Neuronal stem cell (in vitro differentiated cells): ENCODE results near the gene KAT2B.

ENCODE experiments used
- DNase-seq: peaks from one replicate; pipeline ENCODE4 v3.0.0-alpha.2; 2013; ENCODE audit warnings: low spot score
- H2AFZ ChIP-seq: one replicate; pipeline ENCODE4 v1.6.1; 2013; ENCODE audit warnings: mild to moderate bottlenecking, low read length, inconsistent platforms
- H2AK5ac ChIP-seq: 2 replicates; pipeline ENCODE4 v1.6.1; 2013; ENCODE audit warnings: low read depth, mild to moderate bottlenecking, inconsistent platforms, low read length, moderate library complexity, mixed read lengths
- H2BK120ac ChIP-seq: 2 replicates; pipeline ENCODE4 v1.6.1; 2013; ENCODE audit warnings: low read depth, mild to moderate bottlenecking, inconsistent platforms, low read length, moderate library complexity, mixed read lengths
- H2BK12ac ChIP-seq: one replicate; pipeline ENCODE4 v1.6.1; 2013; ENCODE audit warnings: low read length, inconsistent platforms
- H2BK15ac ChIP-seq: 2 replicates; pipeline ENCODE4 v1.6.1; 2013; ENCODE audit warnings: mild to moderate bottlenecking, low read length, inconsistent platforms, mixed read lengths
- H2BK5ac ChIP-seq: one replicate; pipeline ENCODE4 v1.6.1; 2013; ENCODE audit warnings: inconsistent platforms, mild to moderate bottlenecking, low read length, moderate library complexity
- H3K14ac ChIP-seq: one replicate; pipeline ENCODE4 v1.6.1; 2013; ENCODE audit warnings: low read length, inconsistent platforms
- H3K18ac ChIP-seq: 2 replicates; pipeline ENCODE4 v1.6.1; 2013; ENCODE audit warnings: low read length, inconsistent platforms
- H3K23ac ChIP-seq: 2 replicates; pipeline ENCODE4 v1.6.1; 2013; ENCODE audit warnings: low read depth, mild to moderate bottlenecking, mixed read lengths, low read length, inconsistent platforms; ENCODE audit not compliant: poor library complexity
- H3K27ac ChIP-seq: replicated peaks from 3 replicates; pipeline ENCODE4 v1.5.1; 2013; ENCODE audit warnings: low read length, inconsistent platforms
- H3K27me3 ChIP-seq, 3 experiments: 2 replicates each; pipeline ENCODE4 v1.6.1; 2013; ENCODE audit warnings: low read length in 3 of 3, mild to moderate bottlenecking in 2 of 3, inconsistent platforms in 1 of 3, low read depth in 1 of 3, mixed read lengths in 1 of 3, moderate library complexity in 1 of 3; ENCODE audit not compliant: control insufficient read depth in 3 of 3, insufficient read depth in 3 of 3
- H3K36me3 ChIP-seq, 2 donors: replicated peaks in 1 of 2; 2 replicates each; pipeline ENCODE4 v1.6.1; 2013; ENCODE audit warnings: low read length in 2 of 2; ENCODE audit not compliant: control insufficient read depth in 2 of 2, insufficient read depth in 2 of 2
- H3K4ac ChIP-seq: 2 replicates; pipeline ENCODE4 v1.6.1; 2013; ENCODE audit warnings: inconsistent platforms, mild to moderate bottlenecking, low read length, moderate library complexity
- H3K4me1 ChIP-seq, 2 donors: 1 replicate in 1 of 2; 2 replicates in 1 of 2; pipeline ENCODE4 v1.6.1; 2013; ENCODE audit warnings: low read length in 2 of 2, low read depth in 1 of 2; ENCODE audit not compliant: control insufficient read depth in 2 of 2, insufficient read depth in 1 of 2
- H3K4me2 ChIP-seq: one replicate; pipeline ENCODE4 v1.6.1; 2013; ENCODE audit warnings: mild to moderate bottlenecking, low read length, inconsistent platforms; ENCODE audit not compliant: insufficient read depth, poor library complexity, severe bottlenecking
- H3K4me3 ChIP-seq, 2 donors: 2 replicates each; pipeline ENCODE4 v1.5.1; 2013; ENCODE audit warnings: low read length in 2 of 2, mild to moderate bottlenecking in 2 of 2, inconsistent platforms in 1 of 2, moderate library complexity in 1 of 2
- H3K79me1 ChIP-seq: one replicate; pipeline ENCODE4 v1.6.1; 2013; ENCODE audit warnings: low read depth, mild to moderate bottlenecking, inconsistent platforms, low read length, moderate library complexity
- H3K9ac ChIP-seq: one replicate; pipeline ENCODE4 v1.6.1; 2013; ENCODE audit warnings: mild to moderate bottlenecking, low read depth, low read length, inconsistent platforms; ENCODE audit not compliant: poor library complexity
- H3K9me3 ChIP-seq, 2 donors: replicated peaks in 1 of 2; 2 replicates each; pipeline versions ENCODE3 to v1.6.1; 2013; ENCODE audit warnings: low read length in 2 of 2, mild to moderate bottlenecking in 2 of 2, inconsistent platforms in 1 of 2, low read depth in 1 of 2, mixed read lengths in 1 of 2, moderate library complexity in 1 of 2; ENCODE audit not compliant: control insufficient read depth in 2 of 2, insufficient read depth in 1 of 2
- H4K8ac ChIP-seq: one replicate; pipeline ENCODE4 v1.6.1; 2013; ENCODE audit warnings: low read depth, mild to moderate bottlenecking, inconsistent platforms, low read length, moderate library complexity
- H4K91ac ChIP-seq: one replicate; pipeline ENCODE4 v1.6.1; 2013; ENCODE audit warnings: low read length, low read depth, mild to moderate bottlenecking, inconsistent platforms; ENCODE audit not compliant: poor library complexity
- WGBS, 2 donors: extraction: QIAGEN DNeasy Blood & Tissue Kit; methylation state at CpG; one replicate each; pipeline ENCODE4 v1.1.7; 2013; ENCODE audit warnings: missing lambda C conversion rate in 2 of 2, mixed read lengths in 1 of 2; ENCODE audit not compliant: insufficient read length in 2 of 2, insufficient replicate concordance in 1 of 2; ENCODE audit errors: extremely low coverage in 2 of 2; 5-methylcytosine and 5-hydroxymethylcytosine counted together

The KAT2B gene

DNA sequence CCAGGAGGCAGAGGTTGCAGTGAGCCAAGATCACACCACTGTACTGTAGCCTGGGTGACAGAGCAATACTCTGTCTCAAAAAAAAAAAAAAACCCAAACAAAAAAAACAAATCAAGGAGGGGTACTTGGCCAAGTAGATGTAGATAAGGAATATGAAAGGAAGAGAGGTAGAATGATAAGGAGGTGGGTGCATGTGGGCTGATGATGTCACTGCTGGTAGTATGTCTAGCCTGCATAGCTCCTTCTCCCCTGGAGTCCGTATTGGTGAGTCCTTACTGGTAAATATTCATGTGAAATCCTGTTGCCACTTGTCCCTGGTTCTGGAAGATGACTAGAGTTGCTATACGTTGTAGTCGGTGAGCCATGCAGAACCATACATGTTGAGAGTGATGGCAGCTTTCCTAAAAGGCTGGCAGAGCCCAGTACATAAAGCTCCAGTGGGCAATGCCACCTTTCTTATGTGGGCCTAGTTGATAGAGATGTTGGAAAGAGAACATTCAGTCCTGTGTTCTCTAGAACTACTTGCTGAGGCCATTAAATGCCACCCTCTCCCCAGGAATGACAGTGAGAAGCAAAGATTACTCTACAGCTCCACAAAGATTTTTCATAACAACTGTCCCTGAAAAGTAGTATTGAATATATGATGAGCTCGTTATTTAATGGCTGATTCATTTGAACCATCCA is 11.0 kb downstream of the KAT2B start:
- H2AK5ac ChIP-seq: no peak overlapping the region
- H3K27me3 ChIP-seq: no peaks in the 10 kb centered on the region
- no peaks in the 10 kb centered on the region for H3K9me3 ChIP-seq
- no peak overlapping the region for H3K4me2 ChIP-seq
- H2BK12ac ChIP-seq: no peak overlapping the region
- H3K4me1 ChIP-seq: peaks cover 0 to 3% of the 10 kb centered on the region in 2 donors
- H2AFZ ChIP-seq: no peak overlapping the region
- no CpG with 5 or more reads among the region's 4 CpGs for WGBS, 2 donors
- H3K27ac ChIP-seq: no peak overlapping the region
- H4K8ac ChIP-seq: no peak overlapping the region
- H3K4me3 ChIP-seq: no peak overlapping the region
- no peak overlapping the region for H3K18ac ChIP-seq
- no peak overlapping the region for H3K4ac ChIP-seq
- H3K23ac ChIP-seq: no peak overlapping the region
- no peak overlapping the region for H3K9ac ChIP-seq
- H4K91ac ChIP-seq: no peak overlapping the region
- no peaks in the 10 kb centered on the region for H3K36me3 ChIP-seq
- H2BK120ac ChIP-seq: no peak overlapping the region
- H2BK15ac ChIP-seq: no peak overlapping the region
- H3K14ac ChIP-seq: no peak overlapping the region
- no peak for DNase-seq
- no peak overlapping the region for H2BK5ac ChIP-seq
- peaks cover 2% of the 10 kb centered on the region for H3K79me1 ChIP-seq

DNA sequence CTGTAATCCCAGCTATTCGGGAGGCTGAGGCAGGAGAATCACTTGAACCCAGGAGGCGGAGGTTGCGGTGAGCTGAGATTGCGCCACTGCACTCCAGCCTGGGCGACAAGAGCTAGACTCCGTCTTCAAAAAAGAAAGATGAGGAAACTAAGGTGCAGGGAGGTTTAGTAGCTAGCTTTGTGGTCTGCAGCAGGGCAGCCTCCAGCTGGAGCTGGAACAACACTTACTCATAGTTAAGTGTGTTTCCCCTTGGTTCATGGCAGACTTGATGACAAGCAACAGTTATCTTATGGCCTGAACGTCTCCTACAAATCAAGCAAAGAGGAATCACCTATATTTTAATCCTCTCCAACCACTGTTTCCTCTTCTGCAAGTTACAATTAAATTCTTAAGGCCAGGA is 12.6 kb downstream of the KAT2B start:
- H3K79me1 ChIP-seq: peaks cover 2% of the 10 kb centered on the region
- no peak overlapping the region for H3K9ac ChIP-seq
- no peak overlapping the region for H3K4me2 ChIP-seq
- H4K8ac ChIP-seq: no peak overlapping the region
- H3K4me1 ChIP-seq: peaks cover 0 to 2% of the 10 kb centered on the region in 2 donors
- H3K4ac ChIP-seq: no peak overlapping the region
- H2AFZ ChIP-seq: no peak overlapping the region
- H3K9me3 ChIP-seq: no peaks in the 10 kb centered on the region
- H3K14ac ChIP-seq: no peak overlapping the region
- no peak overlapping the region for H3K23ac ChIP-seq
- no peak overlapping the region for H2BK120ac ChIP-seq
- H4K91ac ChIP-seq: no peak overlapping the region
- no peak overlapping the region for H2AK5ac ChIP-seq
- no peaks in the 10 kb centered on the region for H3K27me3 ChIP-seq
- H2BK5ac ChIP-seq: no peak overlapping the region
- WGBS, 2 donors: no CpG with 5 or more reads among the region's 7 CpGs
- DNase-seq: no peak
- H3K4me3 ChIP-seq: no peak overlapping the region
- H3K27ac ChIP-seq: no peak overlapping the region
- no peak overlapping the region for H3K18ac ChIP-seq
- no peaks in the 10 kb centered on the region for H3K36me3 ChIP-seq
- no peak overlapping the region for H2BK15ac ChIP-seq
- H2BK12ac ChIP-seq: no peak overlapping the region

DNA sequence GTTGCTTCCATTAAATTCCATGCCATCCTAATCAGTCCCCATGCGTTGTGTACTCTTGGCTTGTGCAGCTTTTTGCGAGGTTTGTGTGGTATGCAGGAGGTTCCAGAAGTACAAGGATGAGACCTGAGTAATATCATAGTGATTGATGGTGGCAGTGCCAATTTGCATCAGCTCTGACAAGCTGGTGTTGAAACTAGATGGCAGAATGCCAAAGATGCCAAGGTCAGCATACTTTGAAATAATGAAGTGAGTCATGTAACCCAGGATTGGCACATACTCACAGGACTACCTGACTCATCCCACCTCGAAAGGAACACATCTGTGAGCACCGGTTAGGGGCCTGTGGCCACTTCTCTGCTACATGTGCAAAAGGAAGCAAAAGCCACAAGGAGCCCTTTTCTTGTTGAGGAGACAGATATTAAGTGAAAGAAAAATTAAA is 14.3 kb downstream of the KAT2B start:
- Histone ChIP-seq H3K4me1 (peaks cover 0 to 2% of the 10 kb centered on the region in 2 donors), H3K27ac (no peak overlapping the region), H3K4me3 (no peak overlapping the region), H2BK12ac (no peak overlapping the region), H2BK5ac (no peak overlapping the region), H2BK120ac (no peak overlapping the region), H3K4me2 (no peak overlapping the region), H3K9me3 (no peaks in the 10 kb centered on the region), H4K8ac (no peak overlapping the region), H2AFZ (no peak overlapping the region), H4K91ac (no peak overlapping the region), H2BK15ac (no peak overlapping the region), H3K27me3 (no peaks in the 10 kb centered on the region), H3K23ac (no peak overlapping the region), H3K18ac (no peak overlapping the region), H3K4ac (no peak overlapping the region), H3K36me3 (no peaks in the 10 kb centered on the region), H3K14ac (no peak overlapping the region), H3K9ac (no peak overlapping the region), H2AK5ac (no peak overlapping the region), H3K79me1 (peaks cover 2% of the 10 kb centered on the region)
- no peak for DNase-seq
- WGBS, 2 donors: no CpG with 5 or more reads among the region's 4 CpGs

DNA sequence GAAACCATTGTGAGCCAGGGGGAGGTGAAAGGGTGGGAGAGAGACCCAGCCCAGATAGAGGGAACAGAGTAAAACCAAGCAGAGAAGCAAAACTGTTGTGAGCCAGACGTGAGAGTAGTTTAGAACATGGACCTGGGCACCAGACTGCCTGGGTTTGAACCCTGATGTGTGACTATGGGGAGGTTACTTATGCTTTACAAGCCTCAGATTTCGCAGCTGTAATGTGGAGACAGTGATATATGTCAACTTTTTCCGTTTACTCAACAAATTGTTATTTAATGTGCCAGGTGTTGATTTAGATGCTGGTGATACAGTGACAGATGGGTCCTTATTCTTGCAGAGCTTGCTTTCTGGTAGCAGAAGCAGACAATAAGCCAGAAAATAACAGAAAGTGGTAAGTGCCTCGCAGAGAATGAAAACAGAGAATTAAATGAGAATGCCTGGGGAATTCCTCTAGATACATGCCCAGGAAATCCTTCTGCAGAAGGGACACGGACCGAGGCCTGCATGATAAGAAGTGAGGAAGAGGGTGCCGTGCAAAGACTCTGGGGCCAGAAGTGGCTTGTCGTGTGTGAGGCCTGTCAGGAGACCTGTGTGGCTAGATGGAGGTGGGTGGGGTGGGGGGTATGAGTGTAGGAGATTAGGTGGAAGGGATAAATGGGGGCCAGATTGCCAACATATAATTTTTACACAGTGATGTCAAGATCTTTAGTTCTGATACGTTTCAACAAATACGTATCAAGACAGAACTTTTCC is 15.0 kb downstream of the KAT2B start:
- Histone ChIP-seq H3K4me1 (peaks cover 0 to 2% of the 10 kb centered on the region in 2 donors), H3K23ac (no peak overlapping the region), H4K91ac (no peak overlapping the region), H2BK12ac (no peak overlapping the region), H4K8ac (no peak overlapping the region), H3K36me3 (no peaks in the 10 kb centered on the region), H2BK5ac (no peak overlapping the region), H2BK15ac (no peak overlapping the region), H3K4me3 (no peak overlapping the region), H2BK120ac (no peak overlapping the region), H2AFZ (no peak overlapping the region), H3K9ac (no peak overlapping the region), H3K4ac (no peak overlapping the region), H2AK5ac (no peak overlapping the region), H3K27ac (no peak overlapping the region), H3K27me3 (no peaks in the 10 kb centered on the region), H3K79me1 (peaks cover 2% of the 10 kb centered on the region), H3K4me2 (no peak overlapping the region), H3K9me3 (no peaks in the 10 kb centered on the region), H3K14ac (no peak overlapping the region), H3K18ac (no peak overlapping the region)
- WGBS, 2 donors: no CpG with 5 or more reads among the region's 10 CpGs
- no peak for DNase-seq
